Loucy (cell line): ENCODE measurements around the gene MALAT1.
"Not testable (repeated sequence)": the region's sequence is repeated elsewhere in the genome, so short reads cannot be mapped to it uniquely, and the experiment has no call there.

Experiments used
- EZH2phosphoT487 ChIP-seq: fragments of 200-600 bp; IDR thresholded peaks from 2 replicates; pipeline ENCODE4 v1.6.1; 2018; ENCODE audit warnings: antibody characterized with exemption, mild to moderate bottlenecking, moderate library complexity, borderline replicate concordance
- TF ChIP-seq, protein P1 (sequence below): fragments of 200-600 bp; sonication (generic); conservative IDR thresholded peaks from 2 replicates; pipeline ENCODE4 v1.5.1; 2014; ENCODE audit warnings: mild to moderate bottlenecking, antibody characterized with exemption, low read length

GRCh38 chr11:65451301-65451700 is 47.5 kb upstream of the MALAT1 start:
- TF ChIP-seq, protein P1, sequence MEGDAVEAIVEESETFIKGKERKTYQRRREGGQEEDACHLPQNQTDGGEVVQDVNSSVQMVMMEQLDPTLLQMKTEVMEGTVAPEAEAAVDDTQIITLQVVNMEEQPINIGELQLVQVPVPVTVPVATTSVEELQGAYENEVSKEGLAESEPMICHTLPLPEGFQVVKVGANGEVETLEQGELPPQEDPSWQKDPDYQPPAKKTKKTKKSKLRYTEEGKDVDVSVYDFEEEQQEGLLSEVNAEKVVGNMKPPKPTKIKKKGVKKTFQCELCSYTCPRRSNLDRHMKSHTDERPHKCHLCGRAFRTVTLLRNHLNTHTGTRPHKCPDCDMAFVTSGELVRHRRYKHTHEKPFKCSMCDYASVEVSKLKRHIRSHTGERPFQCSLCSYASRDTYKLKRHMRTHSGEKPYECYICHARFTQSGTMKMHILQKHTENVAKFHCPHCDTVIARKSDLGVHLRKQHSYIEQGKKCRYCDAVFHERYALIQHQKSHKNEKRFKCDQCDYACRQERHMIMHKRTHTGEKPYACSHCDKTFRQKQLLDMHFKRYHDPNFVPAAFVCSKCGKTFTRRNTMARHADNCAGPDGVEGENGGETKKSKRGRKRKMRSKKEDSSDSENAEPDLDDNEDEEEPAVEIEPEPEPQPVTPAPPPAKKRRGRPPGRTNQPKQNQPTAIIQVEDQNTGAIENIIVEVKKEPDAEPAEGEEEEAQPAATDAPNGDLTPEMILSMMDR, result not testable (repeated sequence)
- not testable (repeated sequence) for TF ChIP-seq EZH2phosphoT487
